MM.1S (cell line): ENCODE data around the gene TTC22.

ENCODE experiments used
- EZH2 ChIP-seq: fragments of 300-600 bp; sonication (generic); optimal IDR thresholded peaks from 2 replicates; pipeline ENCODE3; 2017; ENCODE audit warnings: low read depth, mild to moderate bottlenecking, antibody characterized with exemption, low read length, mixed read lengths
- TF ChIP-seq, protein P1 (sequence below): fragments of 300-600 bp; sonication (generic); IDR thresholded peaks from 2 replicates; pipeline ENCODE4 v1.5.1; 2016; ENCODE audit warnings: antibody characterized with exemption, low read length, mixed read lengths

DNA sequence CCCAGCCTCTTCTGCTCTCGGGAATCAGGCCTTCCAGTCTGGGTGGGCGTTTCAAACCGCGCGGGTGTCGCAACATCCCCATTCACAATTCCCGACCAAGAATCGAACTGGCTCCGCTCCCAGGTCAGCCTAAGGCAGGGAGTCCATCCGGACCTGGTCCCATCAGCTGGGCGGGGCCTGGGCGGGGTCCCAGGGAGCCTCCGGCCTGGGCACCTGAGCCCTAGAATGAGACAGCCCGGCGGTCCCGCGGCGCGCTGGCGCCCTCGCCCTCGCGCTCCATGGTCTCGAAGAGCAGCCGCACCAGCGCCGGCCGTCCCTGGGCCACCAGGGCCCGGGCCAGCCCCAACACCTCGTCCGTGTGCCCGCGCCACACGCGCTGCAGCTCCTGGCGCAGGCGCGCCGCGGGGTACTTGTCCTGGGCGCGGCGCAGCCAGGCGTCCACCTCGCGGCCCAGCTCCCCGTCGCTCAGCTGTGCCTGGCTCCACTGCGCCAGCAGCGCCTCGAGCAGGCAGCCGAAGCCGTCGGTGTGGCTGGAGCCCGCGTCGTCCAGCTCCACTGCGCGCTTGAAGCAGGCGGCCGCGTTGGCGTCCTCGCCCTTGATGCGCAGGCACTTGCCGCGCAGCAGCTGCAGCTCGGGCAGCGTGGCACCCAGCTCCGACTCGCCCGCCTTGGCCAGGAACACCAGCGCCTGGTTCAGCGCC lies 19.9 kb downstream of the TTC22 start:
- TF ChIP-seq, protein P1, sequence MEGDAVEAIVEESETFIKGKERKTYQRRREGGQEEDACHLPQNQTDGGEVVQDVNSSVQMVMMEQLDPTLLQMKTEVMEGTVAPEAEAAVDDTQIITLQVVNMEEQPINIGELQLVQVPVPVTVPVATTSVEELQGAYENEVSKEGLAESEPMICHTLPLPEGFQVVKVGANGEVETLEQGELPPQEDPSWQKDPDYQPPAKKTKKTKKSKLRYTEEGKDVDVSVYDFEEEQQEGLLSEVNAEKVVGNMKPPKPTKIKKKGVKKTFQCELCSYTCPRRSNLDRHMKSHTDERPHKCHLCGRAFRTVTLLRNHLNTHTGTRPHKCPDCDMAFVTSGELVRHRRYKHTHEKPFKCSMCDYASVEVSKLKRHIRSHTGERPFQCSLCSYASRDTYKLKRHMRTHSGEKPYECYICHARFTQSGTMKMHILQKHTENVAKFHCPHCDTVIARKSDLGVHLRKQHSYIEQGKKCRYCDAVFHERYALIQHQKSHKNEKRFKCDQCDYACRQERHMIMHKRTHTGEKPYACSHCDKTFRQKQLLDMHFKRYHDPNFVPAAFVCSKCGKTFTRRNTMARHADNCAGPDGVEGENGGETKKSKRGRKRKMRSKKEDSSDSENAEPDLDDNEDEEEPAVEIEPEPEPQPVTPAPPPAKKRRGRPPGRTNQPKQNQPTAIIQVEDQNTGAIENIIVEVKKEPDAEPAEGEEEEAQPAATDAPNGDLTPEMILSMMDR = no peak
- TF ChIP-seq EZH2 = no peak
